H1 (cell line): ENCODE data around the gene ITPR1. TPM values are rescaled to one million over a fixed set of nuclear protein-coding genes. Genes with fewer than 3 reads are reported as not detected.

Experiments used
- CTCF ChIA-PET: fragments of 300-600 bp; sonication (Branson Sonifier 250); formaldehyde crosslinking; loops from one replicate; lab custom pipeline; 2021; ENCODE audit not compliant: partially characterized antibody; lab: Charles Lee
- POLR2A ChIA-PET: fragments of 300-600 bp; sonication (Branson Sonifier 250); formaldehyde crosslinking; loops from one replicate; lab custom pipeline; 2021; ENCODE audit warnings: inconsistent platforms; ENCODE audit not compliant: partially characterized antibody; lab: Charles Lee
- DNase-seq, 2 experiments: peaks; one replicate each; pipeline versions ENCODE4 v3.0.0 to v3.0.0-alpha.2; 2010 to 2022; ENCODE audit warnings: low spot score in 2 of 2, low read depth in 1 of 2, mixed read lengths in 1 of 2
- FAIRE-seq: peaks from 2 replicates; lab custom pipeline; 2011; peaks lifted over from hg19 to GRCh38; lab: Jason Lieb, UNC
- H2AFZ ChIP-seq: 2 replicates; pipeline ENCODE4 v1.8.1; 2012; ENCODE audit warnings: low read length, inconsistent platforms
- H2AK5ac ChIP-seq: 2 replicates; pipeline ENCODE4 v1.6.1; 2013; ENCODE audit warnings: low read depth, low read length
- H2BK120ac ChIP-seq: replicated peaks from 2 replicates; pipeline ENCODE3; 2013; ENCODE audit warnings: low read depth, low read length, inconsistent platforms
- H2BK12ac ChIP-seq: 2 replicates; pipeline ENCODE4 v1.6.1; 2013; ENCODE audit warnings: low read depth, low read length
- H2BK15ac ChIP-seq: 2 replicates; pipeline ENCODE4 v1.6.1; 2013; ENCODE audit warnings: low read length
- H2BK20ac ChIP-seq: 2 replicates; pipeline ENCODE4 v1.6.1; 2013; ENCODE audit warnings: low read length
- H2BK5ac ChIP-seq: 2 replicates; pipeline ENCODE4 v1.6.1; 2013; ENCODE audit warnings: low read depth, low read length
- H3K14ac ChIP-seq: 2 replicates; pipeline ENCODE4 v1.6.1; 2013; ENCODE audit warnings: inconsistent platforms; ENCODE audit not compliant: insufficient read length
- H3K18ac ChIP-seq: 2 replicates; pipeline ENCODE4 v1.6.1; 2013; ENCODE audit warnings: low read length; ENCODE audit errors: extremely low read depth
- H3K23ac ChIP-seq: 2 replicates; pipeline ENCODE4 v1.6.1; 2013; ENCODE audit warnings: inconsistent platforms; ENCODE audit not compliant: insufficient read length
- H3K23me2 ChIP-seq: 2 replicates; pipeline ENCODE4 v1.6.1; 2013; ENCODE audit warnings: low read depth, low read length
- H3K27ac ChIP-seq: 2 replicates; pipeline ENCODE4 v1.6.1; 2011; ENCODE audit warnings: low read depth, low read length, inconsistent platforms
- H3K27me3 ChIP-seq, 4 experiments: replicated peaks in 1 of 4; 1 replicate in 1 of 4; 2 replicates in 3 of 4; pipeline versions ENCODE4 v1.6.1 to v1.8.1; 2011 to 2013; ENCODE audit warnings: low read length in 3 of 4, mild to moderate bottlenecking in 3 of 4, inconsistent platforms in 2 of 4, mixed read lengths in 2 of 4, moderate library complexity in 1 of 4; ENCODE audit not compliant: control insufficient read depth in 3 of 4, insufficient read depth in 3 of 4; ENCODE audit errors: extremely low read depth in 1 of 4
- H3K36me3 ChIP-seq, 4 experiments: 2 replicates each; pipeline versions ENCODE4 v1.6.1 to v1.8.1; 2011 to 2013; ENCODE audit warnings: mild to moderate bottlenecking in 4 of 4, low read length in 3 of 4, moderate library complexity in 2 of 4, control low read depth in 1 of 4, inconsistent platforms in 1 of 4; ENCODE audit not compliant: insufficient read depth in 4 of 4, control insufficient read depth in 2 of 4
- H3K4ac ChIP-seq: replicated peaks from 2 replicates; pipeline ENCODE3; 2013; ENCODE audit warnings: low read length, low read depth, mixed read lengths, inconsistent platforms; ENCODE audit not compliant: insufficient read length
- H3K4me1 ChIP-seq, 4 experiments: replicated peaks in 1 of 4; 1 replicate in 1 of 4; 2 replicates in 3 of 4; pipeline versions ENCODE4 v1.6.1 to v1.8.1; 2011 to 2013; ENCODE audit warnings: low read length in 3 of 4, inconsistent platforms in 2 of 4, mixed read lengths in 1 of 4; ENCODE audit not compliant: insufficient read depth in 4 of 4, control insufficient read depth in 3 of 4
- H3K4me2 ChIP-seq, 2 experiments: 2 replicates each; pipeline versions ENCODE4 v1.6.1 to v1.8.1; 2011 to 2013; ENCODE audit warnings: low read depth in 2 of 2, low read length in 2 of 2, control low read depth in 1 of 2, inconsistent platforms in 1 of 2, mild to moderate bottlenecking in 1 of 2; ENCODE audit not compliant: insufficient read depth in 1 of 2
- H3K4me3 ChIP-seq, 4 experiments: fragments of 200-600, 300-600 bp in 1 of 4; sonication (generic), shearing (Covaris generic), sonication (Bioruptor Twin) in 1 of 4; 2 replicates each; pipeline versions ENCODE4 v1.5.1 to v1.8.1; 2011 to 2016; ENCODE audit warnings: low read length in 4 of 4, low read depth in 3 of 4, control low read depth in 2 of 4, inconsistent platforms in 2 of 4, mild to moderate bottlenecking in 2 of 4, mixed read lengths in 1 of 4, moderate library complexity in 1 of 4; ENCODE audit not compliant: insufficient read depth in 2 of 4; ENCODE audit errors: extremely low read depth in 1 of 4
- H3K56ac ChIP-seq: replicated peaks from 2 replicates; pipeline ENCODE3; 2013; ENCODE audit warnings: low read depth, mild to moderate bottlenecking, mixed read lengths, low read length, inconsistent platforms; ENCODE audit not compliant: insufficient read length
- H3K79me1 ChIP-seq: 2 replicates; pipeline ENCODE4 v1.6.1; 2013; ENCODE audit warnings: low read depth, low read length, control low read depth
- H3K79me2 ChIP-seq, 2 experiments: 2 replicates each; pipeline versions ENCODE4 v1.6.1 to v1.8.1; 2012 to 2013; ENCODE audit warnings: low read length in 2 of 2, mild to moderate bottlenecking in 2 of 2, inconsistent platforms in 1 of 2; ENCODE audit not compliant: insufficient read depth in 2 of 2, control insufficient read depth in 1 of 2
- H3K9ac ChIP-seq, 4 experiments: replicated peaks in 1 of 4; 1 replicate in 1 of 4; 2 replicates in 3 of 4; pipeline versions ENCODE4 v1.6.1 to v1.8.1; 2011 to 2013; ENCODE audit warnings: low read depth in 3 of 4, low read length in 3 of 4, control low read depth in 2 of 4, mild to moderate bottlenecking in 2 of 4, moderate library complexity in 2 of 4, inconsistent platforms in 1 of 4; ENCODE audit errors: extremely low read depth in 1 of 4
- H3K9me3 ChIP-seq, 2 experiments: 2 replicates each; pipeline versions ENCODE4 v1.6.1 to v1.8.1; 2012 to 2013; ENCODE audit warnings: mild to moderate bottlenecking in 2 of 2, moderate library complexity in 2 of 2, control low read depth in 1 of 2, inconsistent platforms in 1 of 2, low read depth in 1 of 2, low read length in 1 of 2, mixed read lengths in 1 of 2; ENCODE audit not compliant: insufficient read depth in 2 of 2
- H4K20me1 ChIP-seq, 2 experiments: replicated peaks in 1 of 2; 2 replicates each; pipeline versions ENCODE3 to v1.8.1; 2011 to 2013; ENCODE audit warnings: inconsistent platforms in 2 of 2, low read length in 2 of 2, mild to moderate bottlenecking in 1 of 2; ENCODE audit not compliant: insufficient read depth in 2 of 2, control insufficient read depth in 1 of 2
- H4K5ac ChIP-seq: 2 replicates; pipeline ENCODE4 v1.6.1; 2013; ENCODE audit warnings: low read length, low read depth, mixed read lengths, inconsistent platforms; ENCODE audit not compliant: insufficient read length
- H4K8ac ChIP-seq: 2 replicates; pipeline ENCODE4 v1.8.0; 2013; ENCODE audit warnings: mild to moderate bottlenecking, moderate library complexity, low read length, inconsistent platforms; ENCODE audit not compliant: insufficient read depth; ENCODE audit errors: extremely low read depth
- H4K91ac ChIP-seq: replicated peaks from 2 replicates; pipeline ENCODE3; 2013; ENCODE audit warnings: low read length, mixed read lengths, inconsistent platforms; ENCODE audit not compliant: insufficient read length
- CHD1 ChIP-seq: IDR thresholded peaks from 2 replicates; pipeline ENCODE4 v1.6.1; 2012; ENCODE audit warnings: low read depth, low read length, improper control_type of control experiment
- SAP30 ChIP-seq: fragments of 300-600 bp; sonication (generic); IDR thresholded peaks from 2 replicates; pipeline ENCODE4 v1.7.1; 2012; ENCODE audit warnings: low read length, moderate library complexity, mild to moderate bottlenecking, inconsistent platforms; ENCODE audit not compliant: insufficient read depth, insufficient replicate concordance
- ZNF274 ChIP-seq: IDR thresholded peaks from 2 replicates; pipeline ENCODE4 v1.7.0; 2012; ENCODE audit warnings: low read length, borderline replicate concordance; ENCODE audit errors: extremely low read depth
- WGBS, 2 experiments: shearing (Covaris generic) in 1 of 2; methylation state at CpG; one replicate each; pipeline versions ENCODE4 v1.1.6 to v1.1.7; 2013 to 2015; ENCODE audit warnings: low lambda C conversion rate in 2 of 2, mixed read lengths in 2 of 2, inconsistent platforms in 1 of 2, low coverage in 1 of 2, missing lambda C conversion rate in 1 of 2; ENCODE audit not compliant: insufficient replicate concordance in 2 of 2, insufficient coverage in 1 of 2, insufficient read length in 1 of 2; ENCODE audit errors: extremely low coverage in 1 of 2, missing lambda C conversion rate in 1 of 2; 5-methylcytosine and 5-hydroxymethylcytosine counted together
- polyA plus RNA-seq, 7 experiments: library from polyadenylated mRNA; depleted of rRNA in 3 of 7; stranded (reverse) in 5 of 7; unstranded in 2 of 7; fragments of >200 nt in 5 of 7; fragments of 200-250 nt in 2 of 7; gene quantifications; 1 replicate in 5 of 7; 2 replicates in 1 of 7; 4 replicates in 1 of 7; pipeline versions ENCODE4 v1.2.1 to v1.2.3, GENCODE V29; 2011 to 2013; ENCODE audit warnings: missing spikeins in 2 of 7, mixed read lengths in 2 of 7
- total RNA-seq: library from RNA; stranded (reverse); fragmentation: NEBNext Ultra II Directional; extraction: Animal tissue kit (Norgen Biotek cat#: 25700); gene quantifications from 2 replicates; pipeline ENCODE4 v1.2.1, GENCODE V29; 2021

The ITPR1 gene
- total and polyA plus RNA-seq, 2 of the 8 experiments (the other 6 are each of a cell fraction or from before 2014, with no cell fraction given), result 2.5 to 16.3 TPM

- Histone ChIP-seq H3K4me3 (no peak overlapping the region), H3K36me3 (no peaks in the 10 kb centered on the region; a peak in 1 of 8 replicates), H3K4ac (no peak overlapping the region), H4K20me1 (no peaks in the 10 kb centered on the region), H3K9me3 (no peaks in the 10 kb centered on the region), H3K79me1 (no peaks in the 10 kb centered on the region), H2BK5ac (no peak overlapping the region), H3K9ac (no peak overlapping the region), H4K91ac (no peak overlapping the region), H2BK15ac (no peak overlapping the region), H3K18ac (no peak overlapping the region), H3K4me2 (no peak overlapping the region), H2BK12ac (no peak overlapping the region), H3K14ac (no peak overlapping the region), H2BK120ac (no peak overlapping the region), H3K27ac (no peak overlapping the region), H4K8ac (no peak overlapping the region), H3K4me1 (no peaks in the 10 kb centered on the region), H2BK20ac (no peak overlapping the region), H3K27me3 (no peaks in the 10 kb centered on the region), H3K23me2 (no peaks in the 10 kb centered on the region), H2AK5ac (no peak overlapping the region), H2AFZ (no peak overlapping the region), H3K23ac (no peak overlapping the region), H3K56ac (no peak overlapping the region), H3K79me2 (no peaks in the 10 kb centered on the region), H4K5ac (no peak overlapping the region)
- TF ChIP-seq ZNF274, result no peak
- no peak for TF ChIP-seq SAP30
- TF ChIP-seq CHD1, result no peak
- FAIRE-seq (no peak), DNase-seq (no peak)
- CTCF ChIA-PET, result no interaction called here
- POLR2A ChIA-PET, result no interaction called here
- 98% methylated on average over 4 of the region's 4 CpGs; no CpG with 5 or more reads in 1 of the 2 experiments for WGBS, 2 experiments
Observed at GRCh38 chr3:4776399-4776979, 283.3 kb downstream of the ITPR1 start.
